DMS153 treated with DMSO at 0.1 percent for 48 hours (cell line): ENCODE measurements around the gene C1QTNF8.

ENCODE experiments used
- DNase-seq: peaks from one replicate; lab custom pipeline; 2025; ENCODE audit not compliant: unreplicated experiment; lab: John Stamatoyannopoulos, UW

C1QTNF8 gene

GRCh38 chr16:1127971-1128715, 32.1 kb upstream of the C1QTNF8 start:
- DNase-seq = no peak

- DNase-seq = no peak
Observed at GRCh38 chr16:1127101-1127500, 31.1 kb upstream of the C1QTNF8 start.

GRCh38 chr16:1126586-1126985, 30.5 kb upstream of the C1QTNF8 start:
- no peak for DNase-seq

- no peak for DNase-seq
Observed at GRCh38 chr16:1126044-1126443, 30.0 kb upstream of the C1QTNF8 start.

- peak; percentile 63 for DNase-seq
Observed at GRCh38 chr16:1125471-1125870, 29.4 kb upstream of the C1QTNF8 start.

- no peak for DNase-seq
Observed at GRCh38 chr16:1124795-1125194, 28.8 kb upstream of the C1QTNF8 start.

- DNase-seq = no peak
Observed at GRCh38 chr16:1124291-1124690, 28.2 kb upstream of the C1QTNF8 start.

- DNase-seq = no peak
Observed at GRCh38 chr16:1123525-1124230, 27.6 kb upstream of the C1QTNF8 start.

GRCh38 chr16:1122398-1122765, 26.3 kb upstream of the C1QTNF8 start:
- DNase-seq = no peak

GRCh38 chr16:1121601-1122397, 25.8 kb upstream of the C1QTNF8 start:
- DNase-seq = no peak

- DNase-seq = no peak
Observed at GRCh38 chr16:1121009-1121408, 25.0 kb upstream of the C1QTNF8 start.

- DNase-seq = no peak
Observed at GRCh38 chr16:1120577-1120941, 24.5 kb upstream of the C1QTNF8 start.

GRCh38 chr16:1119766-1120576, 23.9 kb upstream of the C1QTNF8 start:
- no peak for DNase-seq

- no peak for DNase-seq
Observed at GRCh38 chr16:1119129-1119528, 23.1 kb upstream of the C1QTNF8 start.

- DNase-seq = no peak
Observed at GRCh38 chr16:1117926-1118325, 21.9 kb upstream of the C1QTNF8 start.

- DNase-seq = no peak
Observed at GRCh38 chr16:1117176-1117900, 21.3 kb upstream of the C1QTNF8 start.

- DNase-seq = no peak
Observed at GRCh38 chr16:1116693-1117077, 20.6 kb upstream of the C1QTNF8 start.

GRCh38 chr16:1113889-1114526, 18.0 kb upstream of the C1QTNF8 start:
- no peak for DNase-seq

- no peak for DNase-seq
Observed at GRCh38 chr16:1113489-1113888, 17.4 kb upstream of the C1QTNF8 start.
